Mesothelial cell of epicardium (in vitro differentiated cells): Measurements from ENCODE around the gene PARM1. TPM values are rescaled to one million over a fixed set of nuclear protein-coding genes. Genes with fewer than 3 reads are reported as not detected.

Source experiments
- DNase-seq, 2 experiments: peaks; one replicate each; pipeline ENCODE4 v3.0.0; 2021; ENCODE audit warnings: low spot score in 2 of 2; ENCODE audit not compliant: unreplicated experiment in 2 of 2
- H3K27ac Mint-ChIP-seq: 2 replicates; pipeline ENCODE4 v1.8.0; 2021; ENCODE audit warnings: mixed read lengths
- H3K27me3 Mint-ChIP-seq: 2 replicates; pipeline ENCODE4 v1.8.0; 2021; ENCODE audit warnings: low read depth, mixed read lengths
- H3K36me3 Mint-ChIP-seq: 2 replicates; pipeline ENCODE4 v1.8.0; 2021; ENCODE audit warnings: mixed read lengths
- H3K4me1 Mint-ChIP-seq: 2 replicates; pipeline ENCODE4 v1.8.0; 2021; ENCODE audit warnings: mixed read lengths
- H3K4me3 Mint-ChIP-seq: 2 replicates; pipeline ENCODE4 v1.8.0; 2021; ENCODE audit warnings: mild to moderate bottlenecking, moderate library complexity, mixed read lengths
- H3K9me3 Mint-ChIP-seq: 2 replicates; pipeline ENCODE4 v1.8.0; 2021; ENCODE audit warnings: mixed read lengths
- CTCF ChIP-seq: fragments of 200-600 bp; sonication (generic); IDR thresholded peaks from one replicate; pipeline ENCODE4 v1.5.0; 2021; ENCODE audit warnings: antibody characterized with exemption; ENCODE audit not compliant: unreplicated experiment
- total RNA-seq: library from RNA; stranded (reverse); gene quantifications from 3 replicates; pipeline ENCODE4 v1.2.1, GENCODE V29; 2021

Gene PARM1, protein sequence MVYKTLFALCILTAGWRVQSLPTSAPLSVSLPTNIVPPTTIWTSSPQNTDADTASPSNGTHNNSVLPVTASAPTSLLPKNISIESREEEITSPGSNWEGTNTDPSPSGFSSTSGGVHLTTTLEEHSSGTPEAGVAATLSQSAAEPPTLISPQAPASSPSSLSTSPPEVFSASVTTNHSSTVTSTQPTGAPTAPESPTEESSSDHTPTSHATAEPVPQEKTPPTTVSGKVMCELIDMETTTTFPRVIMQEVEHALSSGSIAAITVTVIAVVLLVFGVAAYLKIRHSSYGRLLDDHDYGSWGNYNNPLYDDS
- total RNA-seq = 12.6 to 13.9 TPM (median 13.6 TPM) in 3 replicates

GRCh38 chr4:74932832-74933561 lies at the start of gene PARM1:
Gene PARM1, plus strand, starts transcription at chr4:74933116. Its CDS starts 212 bp downstream, at chr4:74933328.
- Mint-ChIP-seq H3K4me3 (peak within 1 kb of the TSS; percentile 82), H3K9me3 (no peaks in the 10 kb centered on the region), H3K36me3 (no peaks in the 10 kb centered on the region), H3K4me1 (peaks cover 23% of the 10 kb centered on the region), H3K27me3 (peaks cover 81% of the 10 kb centered on the region), H3K27ac (no peak within 1 kb of the TSS)
- DNase-seq = peak; percentile 65 to 79
- TF ChIP-seq CTCF = peak; percentile 18

DNA sequence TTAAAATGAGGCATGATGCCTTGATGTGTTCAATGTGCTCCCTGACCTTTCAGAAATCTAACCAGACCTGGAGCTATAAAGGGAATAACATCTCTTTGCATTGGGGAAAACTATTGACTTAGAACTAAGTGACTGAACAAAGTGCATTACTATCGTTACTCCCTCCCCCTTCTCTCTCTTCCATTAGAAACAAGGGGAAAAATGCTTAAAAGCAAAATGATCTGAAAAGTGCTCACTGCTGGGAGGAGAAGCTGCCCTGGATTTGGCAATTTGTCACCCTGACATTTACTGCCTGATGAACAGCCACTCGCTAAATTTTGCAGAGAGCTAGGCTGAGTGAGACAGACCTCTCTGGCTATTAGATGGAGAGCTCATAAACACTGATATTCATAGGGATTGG lies 48.6 kb upstream of the PARM1 start:
- H3K27me3 Mint-ChIP-seq = peaks cover 2% of the 10 kb centered on the region
- H3K27ac Mint-ChIP-seq = peak overlapping the region; percentile 5
- no peak overlapping the region for H3K4me3 Mint-ChIP-seq
- peaks cover 9% of the 10 kb centered on the region for H3K9me3 Mint-ChIP-seq
- H3K36me3 Mint-ChIP-seq = peaks cover 6% of the 10 kb centered on the region
- peaks cover 15% of the 10 kb centered on the region for H3K4me1 Mint-ChIP-seq
- DNase-seq = no peak
- TF ChIP-seq CTCF = no peak

DNA sequence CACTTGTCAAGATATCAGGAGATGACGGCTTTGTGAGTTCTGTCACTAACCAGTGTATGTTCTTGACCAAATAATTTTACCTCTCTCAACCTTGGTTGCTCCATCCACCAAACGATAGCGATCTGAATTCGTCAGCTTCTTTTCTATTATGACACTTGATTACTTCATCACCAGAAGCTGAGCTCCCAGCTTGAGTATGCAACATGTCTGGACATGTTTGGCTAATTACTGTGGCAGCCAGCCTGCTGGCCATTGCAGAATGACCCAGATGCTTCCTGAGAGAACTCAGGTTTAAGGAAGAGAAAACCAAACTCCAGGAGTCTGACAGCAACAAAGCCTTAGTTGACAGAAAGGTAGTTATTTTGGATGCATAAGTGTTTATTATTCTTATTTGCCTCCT lies 46.4 kb upstream of the PARM1 start:
- peaks cover 6% of the 10 kb centered on the region for H3K36me3 Mint-ChIP-seq
- no peaks in the 10 kb centered on the region for H3K27me3 Mint-ChIP-seq
- no peak for TF ChIP-seq CTCF
- DNase-seq = no peak
- no peak overlapping the region for H3K4me3 Mint-ChIP-seq
- H3K9me3 Mint-ChIP-seq = peaks cover 9% of the 10 kb centered on the region
- no peak overlapping the region for H3K27ac Mint-ChIP-seq
- peaks cover 15% of the 10 kb centered on the region for H3K4me1 Mint-ChIP-seq

GRCh38 chr4:74890341-74890740 lies 42.6 kb upstream of the PARM1 start:
- TF ChIP-seq CTCF = no peak
- Mint-ChIP-seq H3K4me3 (no peak overlapping the region), H3K4me1 (peaks cover 2% of the 10 kb centered on the region)

GRCh38 chr4:74891037-74891436 lies 41.9 kb upstream of the PARM1 start:
- Mint-ChIP-seq H3K4me1 (peaks cover 2% of the 10 kb centered on the region), H3K9me3 (peaks cover 9% of the 10 kb centered on the region), H3K36me3 (peaks cover 6% of the 10 kb centered on the region), H3K27ac (no peak overlapping the region), H3K4me3 (no peak overlapping the region), H3K27me3 (no peaks in the 10 kb centered on the region)
- TF ChIP-seq CTCF = no peak
- DNase-seq = no peak

More at GRCh38 chr4:74890341-74890740, 42.6 kb upstream of the PARM1 start:
- no peak for DNase-seq
- Mint-ChIP-seq H3K27me3 (no peaks in the 10 kb centered on the region), H3K36me3 (peaks cover 6% of the 10 kb centered on the region), H3K27ac (no peak overlapping the region), H3K9me3 (peaks cover 9% of the 10 kb centered on the region)
